H9 (cell line): Measurements from ENCODE around the gene IGFBP7. TPM values are rescaled to one million over a fixed set of nuclear protein-coding genes. Genes with fewer than 3 reads are reported as not detected.

Experiments used
- DNase-seq: peaks from one replicate; pipeline ENCODE4 v3.0.0-alpha.2; 2017
- H2AFZ ChIP-seq: one replicate; pipeline ENCODE4 v1.6.1; 2013; ENCODE audit warnings: mild to moderate bottlenecking, low read length, control low read depth, moderate library complexity
- H2AK5ac ChIP-seq: 2 replicates; pipeline ENCODE4 v1.6.1; 2013; ENCODE audit warnings: low read length, control low read depth, mixed read lengths; ENCODE audit not compliant: insufficient read length
- H2BK120ac ChIP-seq: one replicate; pipeline ENCODE4 v1.6.1; 2013; ENCODE audit warnings: low read depth, mild to moderate bottlenecking, low read length, control low read depth, inconsistent platforms; ENCODE audit not compliant: poor library complexity, severe bottlenecking
- H2BK12ac ChIP-seq: 2 replicates; pipeline ENCODE4 v1.6.1; 2013; ENCODE audit warnings: low read length, control low read depth, mixed read lengths, low read depth; ENCODE audit not compliant: insufficient read length
- H2BK15ac ChIP-seq: 2 replicates; pipeline ENCODE4 v1.6.1; 2013; ENCODE audit warnings: low read depth, low read length, control low read depth
- H2BK20ac ChIP-seq: one replicate; pipeline ENCODE4 v1.6.1; 2013; ENCODE audit warnings: low read depth, mild to moderate bottlenecking, low read length, control low read depth, inconsistent platforms; ENCODE audit not compliant: poor library complexity, severe bottlenecking
- H2BK5ac ChIP-seq: 2 replicates; pipeline ENCODE4 v1.6.1; 2013; ENCODE audit warnings: low read length, control low read depth, mixed read lengths; ENCODE audit not compliant: insufficient read length
- H3K14ac ChIP-seq: 2 replicates; pipeline ENCODE4 v1.6.1; 2013; ENCODE audit warnings: low read length, control low read depth; ENCODE audit not compliant: insufficient read depth
- H3K18ac ChIP-seq: 2 replicates; pipeline ENCODE4 v1.6.1; 2013; ENCODE audit warnings: low read depth, mild to moderate bottlenecking, mixed read lengths, low read length, control low read depth; ENCODE audit not compliant: insufficient read length
- H3K23ac ChIP-seq: 2 replicates; pipeline ENCODE4 v1.6.1; 2013; ENCODE audit warnings: low read length, control low read depth, mixed read lengths, low read depth; ENCODE audit not compliant: insufficient read length
- H3K23me2 ChIP-seq: 2 replicates; pipeline ENCODE4 v1.6.1; 2013; ENCODE audit warnings: low read depth, mild to moderate bottlenecking, mixed read lengths, low read length, control low read depth; ENCODE audit not compliant: insufficient read length, poor library complexity, severe bottlenecking
- H3K27ac ChIP-seq: 2 replicates; pipeline ENCODE4 v1.5.1; 2013; ENCODE audit warnings: low read length, control low read depth, mixed read lengths, low read depth; ENCODE audit not compliant: insufficient read length
- H3K27me3 ChIP-seq: 2 replicates; pipeline ENCODE4 v1.6.1; 2013; ENCODE audit warnings: low read length, control low read depth, inconsistent platforms; ENCODE audit not compliant: insufficient read depth
- H3K4ac ChIP-seq: 2 replicates; pipeline ENCODE4 v1.6.1; 2013; ENCODE audit warnings: low read depth, mild to moderate bottlenecking, control low read depth, inconsistent platforms, low read length, moderate library complexity
- H3K4me1 ChIP-seq: 2 replicates; pipeline ENCODE4 v1.6.1; 2013; ENCODE audit warnings: low read length, control low read depth, inconsistent platforms; ENCODE audit not compliant: insufficient read depth
- H3K4me2 ChIP-seq: 2 replicates; pipeline ENCODE4 v1.6.1; 2013; ENCODE audit warnings: low read length, control low read depth, mixed read lengths; ENCODE audit not compliant: insufficient read length, insufficient read depth
- H3K56ac ChIP-seq: 2 replicates; pipeline ENCODE4 v1.6.1; 2013; ENCODE audit warnings: low read depth, mild to moderate bottlenecking, mixed read lengths, low read length, control low read depth; ENCODE audit not compliant: insufficient read length
- H3K79me1 ChIP-seq: 2 replicates; pipeline ENCODE4 v1.6.1; 2013; ENCODE audit warnings: low read depth, mild to moderate bottlenecking, moderate library complexity, low read length, control low read depth, inconsistent platforms; ENCODE audit not compliant: insufficient read depth, poor library complexity, severe bottlenecking
- H3K79me2 ChIP-seq: 2 replicates; pipeline ENCODE4 v1.6.1; 2013; ENCODE audit warnings: low read length, control low read depth, inconsistent platforms; ENCODE audit not compliant: insufficient read depth
- H3K9ac ChIP-seq: 2 replicates; pipeline ENCODE4 v1.6.1; 2013; ENCODE audit warnings: low read length, control low read depth, mixed read lengths; ENCODE audit not compliant: insufficient read length; ENCODE audit errors: extremely low read depth
- H3K9me3 ChIP-seq: one replicate; pipeline ENCODE4 v1.6.1; 2013; ENCODE audit warnings: low read depth, low read length, inconsistent platforms; ENCODE audit not compliant: control insufficient read depth
- H3T11ph ChIP-seq: one replicate; pipeline ENCODE4 v1.6.1; 2013; ENCODE audit warnings: mild to moderate bottlenecking, low read length, control low read depth, inconsistent platforms
- H4K20me1 ChIP-seq: one replicate; pipeline ENCODE4 v1.6.1; 2013; ENCODE audit not compliant: control insufficient read depth, insufficient read length, insufficient read depth
- H4K5ac ChIP-seq: 2 replicates; pipeline ENCODE4 v1.6.1; 2013; ENCODE audit warnings: low read depth, mild to moderate bottlenecking, mixed read lengths, low read length, control low read depth; ENCODE audit not compliant: insufficient read length
- H4K8ac ChIP-seq: replicated peaks from 2 replicates; pipeline ENCODE4 v1.6.1; 2013; ENCODE audit warnings: low read length, control low read depth, mixed read lengths, low read depth; ENCODE audit not compliant: insufficient read length
- H4K91ac ChIP-seq: 2 replicates; pipeline ENCODE4 v1.6.1; 2013; ENCODE audit warnings: low read depth, mild to moderate bottlenecking, moderate library complexity, mixed read lengths, low read length, control low read depth; ENCODE audit not compliant: insufficient read length
- H3K27ac Mint-ChIP-seq, 3 experiments: 2 replicates in 2 of 3; 3 replicates in 1 of 3; pipeline ENCODE4 v1.8.0; 2020 to 2021; ENCODE audit warnings: mixed read lengths in 3 of 3, mild to moderate bottlenecking in 1 of 3, moderate library complexity in 1 of 3
- H3K27me3 Mint-ChIP-seq: 2 replicates; pipeline ENCODE4 v1.8.0; 2021; ENCODE audit warnings: low read depth, mild to moderate bottlenecking, moderate library complexity, mixed read lengths
- H3K36me3 Mint-ChIP-seq, 3 experiments: 2 replicates in 2 of 3; 3 replicates in 1 of 3; pipeline ENCODE4 v1.8.0; 2020 to 2021; ENCODE audit warnings: low read depth in 3 of 3, mixed read lengths in 3 of 3; ENCODE audit not compliant: insufficient read depth in 1 of 3
- H3K4me1 Mint-ChIP-seq, 2 experiments: 2 replicates each; pipeline ENCODE4 v1.8.0; 2020; ENCODE audit warnings: mixed read lengths in 2 of 2
- H3K4me3 Mint-ChIP-seq, 2 experiments: 2 replicates in 1 of 2; 3 replicates in 1 of 2; pipeline ENCODE4 v1.8.0; 2020 to 2021; ENCODE audit warnings: mild to moderate bottlenecking in 2 of 2, mixed read lengths in 2 of 2, moderate library complexity in 1 of 2
- H3K9me3 Mint-ChIP-seq, 2 experiments: 2 replicates in 1 of 2; 3 replicates in 1 of 2; pipeline ENCODE4 v1.8.0; 2020; ENCODE audit warnings: mild to moderate bottlenecking in 2 of 2, mixed read lengths in 2 of 2, moderate library complexity in 1 of 2
- CTCF ChIP-seq: fragments of 200-600 bp; sonication (generic); conservative IDR thresholded peaks from 3 replicates; pipeline ENCODE4 v1.8.0; 2021; ENCODE audit warnings: antibody characterized with exemption, mild to moderate bottlenecking
- WGBS: extraction: QIAGEN DNeasy Blood & Tissue Kit; methylation state at CpG from one replicate; pipeline ENCODE4 v1.1.7; 2013; ENCODE audit warnings: missing lambda C conversion rate, low lambda C conversion rate, mixed read lengths; ENCODE audit not compliant: insufficient read length; ENCODE audit errors: extremely low coverage; 5-methylcytosine and 5-hydroxymethylcytosine counted together
- total RNA-seq: library from RNA; stranded (reverse); gene quantifications from 2 replicates; pipeline ENCODE4 v1.2.1, GENCODE V29; 2021

The IGFBP7 gene
- total RNA-seq, 1 experiment from 2014 or later: 0.37 TPM

GRCh38 chr4:57153207-57153606 is 43.0 kb upstream of the IGFBP7 start:
- Histone ChIP-seq H4K5ac (no peak overlapping the region), H3K79me1 (no peaks in the 10 kb centered on the region), H3K18ac (no peak overlapping the region), H2AK5ac (no peak overlapping the region), H3K4ac (no peak overlapping the region), H3K23me2 (no peaks in the 10 kb centered on the region), H3K27me3 (no peaks in the 10 kb centered on the region; the same call in 1 of the 2 replicates), H3K4me1 (no peaks in the 10 kb centered on the region), H3K9me3 (no peaks in the 10 kb centered on the region), H3K23ac (no peak overlapping the region), H3K9ac (no peak overlapping the region), H3K4me2 (no peak overlapping the region), H3K79me2 (no peaks in the 10 kb centered on the region), H4K8ac (no peak overlapping the region), H4K20me1 (no peaks in the 10 kb centered on the region), H3K27ac (no peak overlapping the region), H4K91ac (no peak overlapping the region), H2AFZ (no peak overlapping the region), H2BK120ac (no peak overlapping the region), H2BK12ac (no peak overlapping the region), H3K14ac (no peak overlapping the region), H2BK20ac (no peak overlapping the region), H2BK15ac (no peak overlapping the region), H2BK5ac (no peak overlapping the region), H3T11ph (no peak overlapping the region), H3K56ac (no peak overlapping the region)
- no CpG with 5 or more reads among the region's 3 CpGs for WGBS
- no peak for DNase-seq
- no peak overlapping the region for H3K27ac Mint-ChIP-seq
- H3K4me3 Mint-ChIP-seq: no peak overlapping the region
- peaks cover 76% of the 10 kb centered on the region for H3K27me3 Mint-ChIP-seq
- peaks cover 0 to 14% (median 9%) of the 10 kb centered on the region in 3 experiments; a peak in 3 of 7 replicates for H3K36me3 Mint-ChIP-seq
- H3K4me1 Mint-ChIP-seq: peaks cover 12 to 20% of the 10 kb centered on the region in 2 experiments
- peaks cover 15 to 17% of the 10 kb centered on the region in 2 experiments for H3K9me3 Mint-ChIP-seq
- no peak for TF ChIP-seq CTCF
